ENCODE measurements around the gene GPRC5B.
A peak's percentile ranks its signal among the peaks of the same experiment; 100 is the strongest.

Gene GPRC5B

GRCh38 chr16:19848756-19849155 lies 35.9 kb downstream of the GPRC5B start:
- no peak for TF ChIP-seq CTCF (conservative IDR thresholded peaks at IDR 0.05; ENCODE audit: low read length)
- H3K4me3 ChIP-seq (ENCODE audit: low read length): no peak overlapping the region
- DNase-seq (ENCODE audit: low read depth): no peak

- peak; percentile 81 for DNase-seq (ENCODE audit: low read depth)
- H3K4me3 ChIP-seq (ENCODE audit: low read length): no peak overlapping the region
- no peak for TF ChIP-seq CTCF (conservative IDR thresholded peaks at IDR 0.05; ENCODE audit: low read length)
Measured at GRCh38 chr16:19846436-19846835, 38.2 kb downstream of the GPRC5B start.

- TF ChIP-seq CTCF (conservative IDR thresholded peaks at IDR 0.05; ENCODE audit: low read length): 0 out of 2 replicates have a peak, but pooled peaks have one; percentile 5
- peak; percentile 90 for DNase-seq (ENCODE audit: low read depth)
- H3K4me3 ChIP-seq (ENCODE audit: low read length): no peak overlapping the region
Measured at GRCh38 chr16:19844945-19845641, 39.6 kb downstream of the GPRC5B start.

GRCh38 chr16:19843371-19843770 lies 41.3 kb downstream of the GPRC5B start:
- no peak for DNase-seq (ENCODE audit: low read depth)
- H3K4me3 ChIP-seq (ENCODE audit: low read length): no peak overlapping the region
- no peak for TF ChIP-seq CTCF (conservative IDR thresholded peaks at IDR 0.05; ENCODE audit: low read length)

GRCh38 chr16:19842426-19843157 lies 42.1 kb downstream of the GPRC5B start:
- DNase-seq (ENCODE audit: low read depth): no peak
- TF ChIP-seq CTCF (conservative IDR thresholded peaks at IDR 0.05; ENCODE audit: low read length): no peak
- no peak overlapping the region for H3K4me3 ChIP-seq (ENCODE audit: low read length)

GRCh38 chr16:19841184-19841583 lies 43.5 kb downstream of the GPRC5B start:
- DNase-seq (ENCODE audit: low read depth): no peak
- no peak overlapping the region for H3K4me3 ChIP-seq (ENCODE audit: low read length)
- no peak for TF ChIP-seq CTCF (conservative IDR thresholded peaks at IDR 0.05; ENCODE audit: low read length)

All from AG10803 (cell line).